ENCODE data around the gene MARS1.
"Not testable (repeated sequence)": the region's sequence is repeated elsewhere in the genome, so short reads cannot be mapped to it uniquely, and the experiment has no call there.

MARS1 gene

DNA sequence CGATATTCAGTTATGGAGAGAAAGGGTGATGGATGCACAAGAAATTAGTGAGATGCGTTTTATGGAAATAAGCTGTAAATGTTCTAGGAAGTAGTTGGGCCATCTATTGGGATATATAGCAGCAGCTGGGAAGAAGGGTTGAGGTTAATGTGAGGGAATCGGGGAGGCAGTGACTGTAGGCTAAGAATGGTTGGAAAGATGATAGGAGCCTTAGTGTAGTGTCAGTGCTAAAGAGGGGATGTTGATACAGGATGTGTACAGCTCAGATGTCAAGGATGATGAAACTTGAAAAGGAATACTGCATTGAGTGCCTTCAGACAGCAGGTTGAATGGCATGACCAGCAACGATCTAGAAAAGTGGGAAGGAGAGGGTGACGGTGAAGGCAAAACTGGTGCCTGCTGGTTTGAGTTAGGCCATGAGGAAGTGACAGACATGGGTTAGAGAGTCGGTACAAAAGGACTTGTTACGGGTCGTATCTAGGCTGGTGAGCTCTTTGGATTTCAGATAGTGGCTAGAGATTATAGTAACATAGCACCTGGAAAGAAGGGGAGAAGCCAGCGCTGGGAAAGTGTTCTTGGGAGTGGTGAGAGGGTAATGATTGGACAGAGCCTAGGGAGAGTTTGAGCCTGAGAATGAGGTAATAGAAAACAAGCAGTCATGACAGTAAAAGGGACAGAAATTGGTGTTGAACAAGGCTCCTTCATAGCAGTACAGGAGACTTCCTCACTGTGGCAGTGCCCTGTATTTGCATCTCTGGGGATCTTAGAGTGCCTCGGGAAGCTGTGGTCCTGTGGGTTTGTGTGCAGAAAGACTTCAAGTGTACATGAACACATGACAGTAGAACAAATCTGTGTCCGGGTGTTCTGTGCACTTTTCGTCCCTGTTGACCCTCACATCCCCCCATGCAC, 9.6 kb downstream of the MARS1 start:
- no peak for DNase-seq

DNA sequence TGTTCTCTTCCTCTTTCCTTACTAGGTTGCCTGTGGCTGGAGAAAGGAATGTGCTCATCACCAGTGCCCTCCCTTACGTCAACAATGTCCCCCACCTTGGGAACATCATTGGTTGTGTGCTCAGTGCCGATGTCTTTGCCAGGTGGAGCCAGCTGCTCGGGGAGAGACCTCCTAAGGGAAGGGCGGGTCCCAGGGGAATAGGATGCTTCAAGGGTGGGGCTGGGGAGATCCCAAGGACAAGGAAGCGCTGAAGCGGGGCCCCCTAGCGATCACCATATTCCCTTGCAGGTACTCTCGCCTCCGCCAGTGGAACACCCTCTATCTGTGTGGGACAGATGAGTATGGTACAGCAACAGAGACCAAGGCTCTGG, 10.2 kb downstream of the MARS1 start:
- DNase-seq = no peak

- DNase-seq = no peak
Measured at GRCh38 chr12:57498571-57498970, 10.7 kb downstream of the MARS1 start.

- no peak for DNase-seq
Measured at GRCh38 chr12:57500213-57500612, 12.3 kb downstream of the MARS1 start.

DNA sequence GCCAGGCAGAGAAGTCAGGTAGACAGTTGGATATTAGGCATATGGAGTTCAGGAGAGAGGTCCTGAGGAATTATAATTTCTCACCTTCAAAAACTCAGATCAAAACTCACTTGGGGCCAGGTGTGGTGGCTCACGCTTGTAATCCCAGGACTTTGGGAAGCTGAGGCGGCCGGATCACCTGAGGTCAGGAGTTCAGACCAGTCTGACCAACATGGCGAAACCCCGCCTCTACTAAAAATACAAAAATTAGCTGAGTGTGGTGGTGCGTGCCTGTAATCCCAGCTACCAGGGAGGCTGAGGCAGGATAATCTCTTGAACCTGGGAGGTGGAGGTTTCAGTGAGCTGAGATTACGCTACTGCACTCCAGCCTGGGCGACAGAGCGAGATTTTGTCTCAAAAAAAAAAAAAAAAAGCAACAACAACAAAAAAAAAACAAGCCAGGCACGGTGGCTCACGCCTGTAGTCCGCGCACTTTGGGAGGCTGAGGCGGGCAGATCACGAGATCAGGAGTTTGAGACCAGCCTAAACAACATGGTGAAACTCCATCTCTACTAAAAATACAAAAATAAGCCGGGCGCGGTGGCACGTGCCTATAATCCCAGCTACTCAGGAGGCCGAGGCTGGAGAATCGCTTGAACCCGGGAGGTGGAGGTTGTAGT, 14.6 kb downstream of the MARS1 start:
- DNase-seq = not testable (repeated sequence)

DNA sequence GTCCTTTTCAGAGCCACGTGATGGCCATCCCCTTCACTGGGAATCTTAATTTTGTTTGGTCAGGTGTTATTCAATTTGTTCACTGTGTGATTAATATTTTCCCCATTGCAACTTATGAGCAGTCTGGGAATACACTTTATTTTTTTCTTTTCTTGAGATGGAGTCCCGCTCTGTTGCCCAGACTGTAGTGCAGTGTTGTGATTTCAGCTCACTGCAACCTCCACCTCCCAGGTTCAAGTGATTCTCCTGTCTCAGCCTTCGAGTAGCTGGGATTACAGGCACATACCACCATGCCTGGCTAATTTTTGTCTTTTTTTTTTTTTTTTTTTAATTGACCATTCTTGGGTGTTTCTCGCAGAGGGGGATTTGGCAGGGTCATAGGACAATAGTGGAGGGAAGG, 18.7 kb downstream of the MARS1 start:
- not testable (repeated sequence) for DNase-seq

DNA sequence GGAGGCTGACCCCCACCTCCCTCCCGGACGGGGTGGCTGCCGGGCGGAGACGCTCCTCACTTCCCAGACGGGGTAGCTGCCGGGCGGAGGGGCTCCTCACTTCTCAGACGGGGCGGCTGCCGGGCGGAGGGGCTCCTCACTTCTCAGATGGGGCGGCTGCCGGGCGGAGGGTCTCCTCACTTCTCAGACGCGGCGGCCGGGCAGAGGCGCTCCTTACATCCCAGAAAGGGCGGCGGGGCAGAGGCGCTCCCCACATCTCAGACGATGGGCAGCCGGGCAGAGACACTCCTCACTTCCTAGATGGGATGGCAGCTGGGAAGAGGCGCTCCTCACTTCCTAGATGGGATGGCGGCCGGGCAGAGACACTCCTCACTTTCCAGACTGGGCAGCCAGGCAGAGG, 19.9 kb downstream of the MARS1 start:
- DNase-seq = not testable (repeated sequence)

GRCh38 chr12:57511161-57511560, 23.3 kb downstream of the MARS1 start:
- no peak for DNase-seq

GRCh38 chr12:57511588-57512325, 23.9 kb downstream of the MARS1 start:
- DNase-seq = no peak

- DNase-seq = no peak
Measured at GRCh38 chr12:57512665-57513064, 24.8 kb downstream of the MARS1 start.

- DNase-seq = no peak
Measured at GRCh38 chr12:57513266-57513665, 25.4 kb downstream of the MARS1 start.

GRCh38 chr12:57513677-57514076, 25.8 kb downstream of the MARS1 start:
- not testable (repeated sequence) for DNase-seq

- not testable (repeated sequence) for DNase-seq
Measured at GRCh38 chr12:57514246-57514645, 26.4 kb downstream of the MARS1 start.

DNA sequence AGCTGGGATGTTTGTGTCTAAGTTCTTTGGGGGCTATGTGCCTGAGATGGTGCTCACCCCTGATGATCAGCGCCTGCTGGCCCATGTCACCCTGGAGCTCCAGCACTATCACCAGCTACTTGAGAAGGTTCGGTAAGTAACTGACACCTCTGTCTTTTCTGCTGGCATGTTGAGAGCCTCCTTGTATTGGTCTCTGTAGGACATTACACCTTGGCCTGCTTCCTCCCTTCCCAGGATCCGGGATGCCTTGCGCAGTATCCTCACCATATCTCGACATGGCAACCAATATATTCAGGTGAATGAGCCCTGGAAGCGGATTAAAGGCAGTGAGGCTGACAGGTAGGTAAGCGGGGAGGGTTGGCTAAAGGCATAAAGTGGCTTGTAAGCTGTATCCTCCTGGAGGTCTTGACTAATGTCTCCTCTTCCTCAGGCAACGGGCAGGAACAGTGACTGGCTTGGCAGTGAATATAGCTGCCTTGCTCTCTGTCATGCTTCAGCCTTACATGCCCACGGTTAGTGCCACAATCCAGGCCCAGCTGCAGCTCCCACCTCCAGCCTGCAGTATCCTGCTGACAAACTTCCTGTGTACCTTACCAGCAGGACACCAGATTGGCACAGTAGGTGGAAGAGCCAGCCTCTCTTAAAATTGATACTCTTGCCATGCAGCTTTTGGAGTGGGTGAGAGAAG, 27.0 kb downstream of the MARS1 start:
- no peak for DNase-seq

DNA sequence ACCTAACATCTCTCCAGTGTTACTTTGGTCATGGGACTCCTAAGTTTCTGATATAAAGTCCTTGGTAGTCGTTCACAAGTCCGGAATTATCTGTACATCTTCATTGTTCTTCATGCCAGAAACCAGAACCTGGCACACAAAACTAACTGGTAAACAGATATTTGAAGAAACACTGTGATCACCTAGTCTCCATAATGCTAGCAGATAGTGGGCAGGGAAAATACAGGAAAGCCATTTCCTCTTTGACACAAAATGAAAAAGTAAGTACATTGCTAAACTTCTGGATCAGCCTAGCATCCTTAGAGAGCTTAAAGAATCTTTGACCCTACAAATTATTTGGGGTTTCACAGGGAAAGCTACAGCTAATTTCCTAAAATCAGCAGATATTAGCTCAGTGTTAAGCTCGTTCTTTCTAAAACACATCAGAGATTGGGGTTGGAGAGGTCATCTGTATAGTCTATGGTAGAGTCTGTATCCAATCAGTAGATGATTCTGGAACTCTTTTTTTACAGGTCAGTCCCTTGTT, 27.6 kb downstream of the MARS1 start:
- no peak for DNase-seq

DNA sequence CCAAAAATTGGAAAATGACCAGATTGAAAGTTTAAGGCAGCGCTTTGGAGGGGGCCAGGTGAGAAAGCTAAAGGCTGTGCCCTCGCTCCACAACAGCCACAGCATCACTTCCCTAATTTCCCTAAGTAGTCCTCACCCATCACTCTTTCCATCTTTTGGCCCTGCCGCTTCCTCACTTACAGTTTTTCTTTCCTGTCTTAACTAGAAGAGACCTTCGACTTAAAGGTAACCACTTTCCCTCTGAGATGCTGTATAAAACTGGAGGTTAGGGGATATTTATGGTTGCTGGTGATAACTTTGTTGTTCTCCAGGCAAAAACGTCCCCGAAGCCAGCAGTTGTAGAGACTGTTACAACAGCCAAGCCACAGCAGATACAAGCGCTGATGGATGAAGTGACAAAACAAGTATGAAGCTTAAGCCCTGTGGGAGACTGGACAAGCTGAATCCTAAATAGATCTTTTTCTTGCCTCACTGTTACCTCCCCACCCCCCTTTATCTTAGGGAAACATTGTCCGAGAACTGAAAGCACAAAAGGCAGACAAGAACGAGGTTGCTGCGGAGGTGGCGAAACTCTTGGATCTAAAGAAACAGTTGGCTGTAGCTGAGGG, 28.2 kb downstream of the MARS1 start:
- no peak for DNase-seq

GRCh38 chr12:57516617-57517153, 28.8 kb downstream of the MARS1 start:
- no peak for DNase-seq

- no peak for DNase-seq
Measured at GRCh38 chr12:57517187-57517586, 29.3 kb downstream of the MARS1 start.

GRCh38 chr12:57517718-57518117, 29.9 kb downstream of the MARS1 start:
- not testable (repeated sequence) for DNase-seq

DNA sequence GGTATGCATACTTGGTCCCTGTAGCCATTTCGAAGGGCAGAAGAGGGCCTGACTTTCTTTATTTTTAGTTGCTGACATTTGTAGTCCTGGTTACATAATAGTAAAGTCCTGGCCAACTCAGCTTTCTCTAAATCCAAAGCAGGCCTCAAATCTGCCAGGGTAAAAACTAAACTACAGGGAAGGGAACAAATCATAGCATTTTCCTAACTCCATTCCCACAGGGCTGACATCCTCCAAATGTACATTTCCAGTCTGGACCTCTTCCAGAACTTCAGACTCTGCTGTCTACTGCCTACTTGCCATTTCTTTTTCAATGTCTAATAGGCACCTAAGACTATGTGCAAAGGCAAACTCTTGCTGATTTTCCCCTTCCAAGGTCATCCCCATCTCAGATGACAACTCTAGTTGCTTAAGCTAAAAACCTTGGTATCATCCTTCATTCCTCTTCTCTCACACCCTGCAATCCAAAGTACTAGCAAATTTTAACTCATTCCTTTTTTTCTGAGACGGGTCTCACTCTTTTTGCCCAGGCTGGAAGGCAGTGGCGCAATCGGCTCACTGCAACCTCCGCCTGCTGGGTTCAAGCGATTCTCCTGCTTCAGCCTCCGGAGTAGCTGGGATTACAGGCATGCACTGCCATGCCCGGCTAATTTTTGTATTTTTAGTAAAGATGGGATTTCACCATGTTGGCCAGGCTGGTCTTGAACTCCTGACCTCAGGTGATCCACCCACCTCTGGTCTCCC, 30.5 kb downstream of the MARS1 start:
- DNase-seq = no peak

Measured in NCI-H2107 (cell line).